ENCODE data around the gene POFUT2.
"Not testable (repeated sequence)": the region's sequence is repeated elsewhere in the genome, so short reads cannot be mapped to it uniquely, and the experiment has no call there.

The POFUT2 gene

DNA sequence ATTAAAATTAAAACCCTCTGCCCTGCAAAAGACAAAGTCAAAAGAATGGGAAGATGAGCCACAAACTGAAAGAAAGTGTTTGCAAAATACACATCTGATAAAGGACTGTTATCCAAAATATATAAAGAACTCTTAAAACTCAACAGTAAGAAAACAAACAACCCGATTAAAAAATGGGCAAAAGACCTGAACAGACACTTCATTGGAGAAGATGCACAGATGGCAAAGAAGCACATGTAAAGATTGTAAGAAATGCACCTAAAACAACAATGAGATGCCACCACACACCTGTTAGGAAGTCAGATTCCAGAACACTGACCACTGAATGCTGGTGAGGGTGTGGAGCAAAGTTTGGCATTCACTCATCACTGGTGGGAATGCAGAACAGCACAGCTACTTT is 24.6 kb upstream of the POFUT2 start:
- ChIA-PET POLR2A (no interaction called here), CTCF (no interaction called here)
- TF ChIP-seq, protein P1, sequence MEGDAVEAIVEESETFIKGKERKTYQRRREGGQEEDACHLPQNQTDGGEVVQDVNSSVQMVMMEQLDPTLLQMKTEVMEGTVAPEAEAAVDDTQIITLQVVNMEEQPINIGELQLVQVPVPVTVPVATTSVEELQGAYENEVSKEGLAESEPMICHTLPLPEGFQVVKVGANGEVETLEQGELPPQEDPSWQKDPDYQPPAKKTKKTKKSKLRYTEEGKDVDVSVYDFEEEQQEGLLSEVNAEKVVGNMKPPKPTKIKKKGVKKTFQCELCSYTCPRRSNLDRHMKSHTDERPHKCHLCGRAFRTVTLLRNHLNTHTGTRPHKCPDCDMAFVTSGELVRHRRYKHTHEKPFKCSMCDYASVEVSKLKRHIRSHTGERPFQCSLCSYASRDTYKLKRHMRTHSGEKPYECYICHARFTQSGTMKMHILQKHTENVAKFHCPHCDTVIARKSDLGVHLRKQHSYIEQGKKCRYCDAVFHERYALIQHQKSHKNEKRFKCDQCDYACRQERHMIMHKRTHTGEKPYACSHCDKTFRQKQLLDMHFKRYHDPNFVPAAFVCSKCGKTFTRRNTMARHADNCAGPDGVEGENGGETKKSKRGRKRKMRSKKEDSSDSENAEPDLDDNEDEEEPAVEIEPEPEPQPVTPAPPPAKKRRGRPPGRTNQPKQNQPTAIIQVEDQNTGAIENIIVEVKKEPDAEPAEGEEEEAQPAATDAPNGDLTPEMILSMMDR (IDR thresholded peaks at IDR 0.05; ENCODE audit: insufficient read depth, low read length, missing control alignments) = no peak
- no peak for DNase-seq (ENCODE audit: low read depth, low spot score)
- no peak overlapping the region for H3K4me3 ChIP-seq (ENCODE audit: low read depth, low read length)

GRCh38 chr21:45310459-45310858 is 22.8 kb upstream of the POFUT2 start:
- CTCF ChIA-PET = interaction anchor here (1.3 to 1.7 kb wide), 4 partner anchors 17 to 170 kb away, joined by 3 to 6 read pairs (median 4); no protein-coding TSS in a partner anchor
- no peak for DNase-seq (ENCODE audit: low read depth, low spot score)
- H3K4me3 ChIP-seq (ENCODE audit: low read depth, low read length) = no peak overlapping the region
- POLR2A ChIA-PET = no interaction called here
- TF ChIP-seq, protein P1 (IDR thresholded peaks at IDR 0.05; ENCODE audit: insufficient read depth, low read length, missing control alignments) = no peak

DNA sequence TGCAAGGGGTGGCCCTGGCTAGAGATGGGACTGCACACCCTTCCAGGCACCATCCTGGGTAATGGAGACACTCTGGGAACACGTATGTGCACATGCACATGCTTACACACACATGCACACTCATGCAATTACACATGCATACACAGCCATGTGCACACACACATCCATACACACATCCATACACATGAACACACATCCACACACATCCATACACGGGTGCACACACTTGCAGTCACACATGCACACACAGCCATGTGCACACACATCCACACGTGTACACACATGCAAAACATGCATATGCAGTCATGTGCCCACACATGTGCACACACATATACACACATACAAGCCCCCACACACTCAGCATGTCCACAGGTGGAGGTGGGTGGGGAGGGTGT is 22.3 kb upstream of the POFUT2 start:
- CTCF ChIA-PET = interaction anchor here (0.8 to 1.7 kb wide), 6 partner anchors 9 to 170 kb away, joined by 3 to 6 read pairs (median 4); no protein-coding TSS in a partner anchor
- POLR2A ChIA-PET = no interaction called here
- DNase-seq (ENCODE audit: low read depth, low spot score) = no peak
- H3K4me3 ChIP-seq (ENCODE audit: low read depth, low read length) = no peak overlapping the region
- TF ChIP-seq, protein P1 (IDR thresholded peaks at IDR 0.05; ENCODE audit: insufficient read depth, low read length, missing control alignments) = no peak

- TF ChIP-seq, protein P1 (IDR thresholded peaks at IDR 0.05; ENCODE audit: insufficient read depth, low read length, missing control alignments) = peak; percentile 89
- DNase-seq (ENCODE audit: low read depth, low spot score) = no peak
- POLR2A ChIA-PET = no interaction called here
- H3K4me3 ChIP-seq (ENCODE audit: low read depth, low read length) = no peak overlapping the region
- CTCF ChIA-PET = interaction anchor here (0.7 to 2.1 kb wide), 31 partner anchors 9 to 173 kb away, joined by 3 to 42 read pairs (median 3); partner anchors contain the start of gene POFUT2
These were observed 21.6 kb upstream of the POFUT2 start for GRCh38 chr21:45309069-45309986.

DNA sequence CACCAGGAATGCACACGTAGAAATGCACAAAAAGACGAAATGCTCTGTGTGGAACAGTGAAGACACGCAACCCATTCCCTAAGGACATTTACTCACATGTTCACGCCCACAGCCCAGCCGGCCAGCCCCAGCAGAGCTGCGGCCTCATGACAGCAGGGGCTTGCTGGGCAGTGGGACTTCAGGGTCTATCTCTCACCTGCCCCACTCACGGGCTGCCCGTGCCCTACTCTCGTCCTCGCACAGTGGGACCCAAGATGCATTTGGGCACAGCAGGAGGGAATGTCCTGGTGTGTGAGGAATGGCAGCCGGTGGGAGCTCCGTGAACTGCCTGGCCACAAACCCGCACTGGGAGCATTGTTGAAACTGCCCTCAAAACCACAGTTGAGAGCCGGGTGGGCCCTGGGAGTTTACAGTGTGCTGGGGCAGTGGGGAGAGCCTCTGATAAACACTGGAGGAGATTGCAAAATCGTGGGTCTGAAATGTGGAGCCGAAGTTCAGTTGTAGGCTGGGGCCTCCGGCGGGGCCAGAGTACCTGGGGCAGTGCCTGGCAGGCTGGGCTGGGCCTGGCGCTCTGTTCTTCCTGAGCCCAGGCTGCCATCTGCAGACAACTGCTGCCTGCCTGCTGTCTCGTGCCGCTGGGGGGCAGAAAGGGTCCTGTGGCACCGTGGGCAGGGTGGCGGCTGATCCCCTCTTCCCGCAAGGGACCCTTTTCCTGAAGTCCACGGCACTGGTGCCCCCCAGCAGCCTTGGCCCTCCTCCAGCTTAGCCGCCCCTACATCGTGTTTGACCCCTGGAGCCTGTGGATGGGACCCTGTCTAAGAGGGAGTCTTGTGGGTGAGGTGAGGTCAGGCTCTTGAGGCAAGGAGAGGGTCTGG is 20.7 kb upstream of the POFUT2 start:
- ChIA-PET POLR2A (no interaction called here), CTCF (interaction anchor here (0.7 to 2.1 kb wide), 24 partner anchors 10 to 172 kb away, joined by 3 to 42 read pairs (median 4); partner anchors contain the start of gene POFUT2)

DNA sequence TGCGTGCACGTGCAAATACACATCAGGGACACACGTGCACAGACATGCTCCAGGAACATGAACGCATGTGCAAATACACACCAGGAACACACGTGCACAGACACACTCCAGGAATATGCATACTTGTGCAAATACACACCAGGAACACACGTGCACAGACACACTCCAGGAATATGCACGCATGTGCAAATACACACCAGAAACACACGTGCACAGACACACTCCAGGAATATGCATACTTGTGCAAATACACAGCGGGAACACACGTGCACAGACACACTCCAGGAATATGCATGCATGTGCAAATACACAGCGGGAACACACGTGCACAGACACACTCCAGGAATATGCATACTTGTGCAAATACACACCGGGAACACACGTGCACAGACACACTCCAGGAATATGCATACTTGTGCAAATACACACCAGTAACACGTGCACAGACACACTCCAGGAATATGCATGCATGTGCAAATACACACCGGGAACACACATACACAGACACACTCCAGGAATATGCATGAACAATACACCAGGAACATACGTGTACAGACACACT is 20.0 kb upstream of the POFUT2 start:
- H3K4me3 ChIP-seq (ENCODE audit: low read depth, low read length); DNase-seq (ENCODE audit: low read depth, low spot score); POLR2A ChIA-PET: not testable (repeated sequence)
- CTCF ChIA-PET = interaction anchor here (1.5 to 2.1 kb wide), 6 partner anchors 11 to 167 kb away, joined by 4 to 42 read pairs (median 14); no protein-coding TSS in a partner anchor

More for the DNA sequence above, 20.7 kb upstream of the POFUT2 start:
- TF ChIP-seq, protein P1 (IDR thresholded peaks at IDR 0.05; ENCODE audit: insufficient read depth, low read length, missing control alignments) = no peak
- H3K4me3 ChIP-seq (ENCODE audit: low read depth, low read length) = no peak overlapping the region
- DNase-seq (ENCODE audit: low read depth, low spot score) = no peak

Measured in AG04449 (cell line).